ENCODE results near the gene MAPK8IP2. TPM values are rescaled to one million over a fixed set of nuclear protein-coding genes. Genes with fewer than 3 reads are reported as not detected.
"Not testable (repeated sequence)": the region's sequence is repeated elsewhere in the genome, so short reads cannot be mapped to it uniquely, and the experiment has no call there.

Gene MAPK8IP2
- total RNA-seq, 4 donors from 2014 or later = 0.94 to 3.3 (median 1.5) TPM

DNA sequence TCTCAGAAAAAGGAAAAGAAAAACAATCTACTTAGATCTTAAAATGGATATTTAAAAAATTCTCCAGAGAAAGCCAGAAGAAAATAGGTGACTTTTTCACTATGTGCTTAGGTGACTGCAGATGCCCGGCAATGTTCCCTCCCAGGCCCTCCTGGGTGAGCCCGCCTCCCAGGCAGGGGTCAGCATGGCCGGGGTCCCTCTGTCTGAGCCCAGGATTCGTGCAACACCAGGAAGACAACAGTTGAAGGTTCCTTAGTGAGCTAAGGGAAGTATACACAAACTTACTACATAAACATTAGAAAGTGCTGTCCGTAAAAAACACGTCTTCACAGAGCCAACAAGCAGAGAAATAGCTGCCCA is 11.6 kb downstream of the MAPK8IP2 start:
- Histone ChIP-seq H3K36me3 (no peaks in the 10 kb centered on the region), H3K27ac (no peak overlapping the region), H3K4me1 (no peaks in the 10 kb centered on the region), H3K4me3 (replicated peaks in 1 of 3) (no peak overlapping the region), H3K9me3 (no peaks in the 10 kb centered on the region), H3K27me3 (no peaks in the 10 kb centered on the region)
- intact Hi-C loops (cut with DNase I) = no loop called here
- no peak for DNase-seq
- TF ChIP-seq, protein P1, sequence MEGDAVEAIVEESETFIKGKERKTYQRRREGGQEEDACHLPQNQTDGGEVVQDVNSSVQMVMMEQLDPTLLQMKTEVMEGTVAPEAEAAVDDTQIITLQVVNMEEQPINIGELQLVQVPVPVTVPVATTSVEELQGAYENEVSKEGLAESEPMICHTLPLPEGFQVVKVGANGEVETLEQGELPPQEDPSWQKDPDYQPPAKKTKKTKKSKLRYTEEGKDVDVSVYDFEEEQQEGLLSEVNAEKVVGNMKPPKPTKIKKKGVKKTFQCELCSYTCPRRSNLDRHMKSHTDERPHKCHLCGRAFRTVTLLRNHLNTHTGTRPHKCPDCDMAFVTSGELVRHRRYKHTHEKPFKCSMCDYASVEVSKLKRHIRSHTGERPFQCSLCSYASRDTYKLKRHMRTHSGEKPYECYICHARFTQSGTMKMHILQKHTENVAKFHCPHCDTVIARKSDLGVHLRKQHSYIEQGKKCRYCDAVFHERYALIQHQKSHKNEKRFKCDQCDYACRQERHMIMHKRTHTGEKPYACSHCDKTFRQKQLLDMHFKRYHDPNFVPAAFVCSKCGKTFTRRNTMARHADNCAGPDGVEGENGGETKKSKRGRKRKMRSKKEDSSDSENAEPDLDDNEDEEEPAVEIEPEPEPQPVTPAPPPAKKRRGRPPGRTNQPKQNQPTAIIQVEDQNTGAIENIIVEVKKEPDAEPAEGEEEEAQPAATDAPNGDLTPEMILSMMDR (IDR thresholded peaks at IDR 0.05) = no peak
- TF ChIP-seq POLR2A (IDR thresholded peaks at IDR 0.05) = no peak
- WGBS, 2 donors = 49 to 53% methylated on average over 6 of the region's 6 CpGs

DNA sequence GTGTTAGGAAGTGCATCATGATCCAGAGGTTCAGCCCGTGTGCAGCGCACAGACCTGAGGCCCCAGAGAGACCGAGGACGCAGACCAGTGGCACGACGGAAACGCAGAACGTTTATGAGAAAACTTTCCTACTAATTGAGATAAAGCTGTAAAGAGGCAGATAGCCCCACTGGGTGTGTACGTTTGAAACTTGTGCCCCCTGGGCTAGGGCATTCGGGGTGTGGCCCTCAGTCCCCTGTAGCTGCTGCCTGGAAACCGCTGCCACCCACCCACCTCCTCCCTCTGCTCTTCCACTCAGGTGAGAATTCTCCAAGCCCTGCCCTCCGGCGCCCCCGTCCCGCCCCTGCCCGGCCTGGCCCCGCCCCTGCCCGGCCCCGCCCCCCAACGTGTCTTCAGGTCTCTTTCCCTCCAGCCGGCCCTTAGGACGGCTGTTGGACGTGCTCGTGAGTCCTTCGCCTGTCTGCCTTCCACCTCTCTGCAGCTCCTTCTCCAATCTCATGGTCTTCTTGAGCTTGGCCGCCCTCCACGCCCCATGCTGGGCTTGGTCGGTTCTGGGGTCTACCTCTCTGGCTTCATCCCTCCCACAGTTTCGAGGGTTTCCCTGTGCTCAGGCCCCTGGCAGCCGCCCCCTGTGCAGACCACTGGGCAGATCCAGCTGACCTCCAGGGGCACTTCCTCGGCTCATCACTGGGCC is 12.1 kb downstream of the MAPK8IP2 start:
- Histone ChIP-seq H3K36me3 (no peaks in the 10 kb centered on the region), H3K4me3 (replicated peaks in 1 of 3) (no peak overlapping the region), H3K27me3 (no peaks in the 10 kb centered on the region), H3K27ac (no peak overlapping the region), H3K4me1 (no peaks in the 10 kb centered on the region), H3K9me3 (no peaks in the 10 kb centered on the region)
- no peak for DNase-seq
- intact Hi-C loops (cut with DNase I) = no loop called here
- WGBS, 2 donors = 39 to 56% methylated on average over 22 to 23 of the region's 31 CpGs
- TF ChIP-seq POLR2A (IDR thresholded peaks at IDR 0.05) = no peak
- TF ChIP-seq, protein P1 (IDR thresholded peaks at IDR 0.05) = no peak

DNA sequence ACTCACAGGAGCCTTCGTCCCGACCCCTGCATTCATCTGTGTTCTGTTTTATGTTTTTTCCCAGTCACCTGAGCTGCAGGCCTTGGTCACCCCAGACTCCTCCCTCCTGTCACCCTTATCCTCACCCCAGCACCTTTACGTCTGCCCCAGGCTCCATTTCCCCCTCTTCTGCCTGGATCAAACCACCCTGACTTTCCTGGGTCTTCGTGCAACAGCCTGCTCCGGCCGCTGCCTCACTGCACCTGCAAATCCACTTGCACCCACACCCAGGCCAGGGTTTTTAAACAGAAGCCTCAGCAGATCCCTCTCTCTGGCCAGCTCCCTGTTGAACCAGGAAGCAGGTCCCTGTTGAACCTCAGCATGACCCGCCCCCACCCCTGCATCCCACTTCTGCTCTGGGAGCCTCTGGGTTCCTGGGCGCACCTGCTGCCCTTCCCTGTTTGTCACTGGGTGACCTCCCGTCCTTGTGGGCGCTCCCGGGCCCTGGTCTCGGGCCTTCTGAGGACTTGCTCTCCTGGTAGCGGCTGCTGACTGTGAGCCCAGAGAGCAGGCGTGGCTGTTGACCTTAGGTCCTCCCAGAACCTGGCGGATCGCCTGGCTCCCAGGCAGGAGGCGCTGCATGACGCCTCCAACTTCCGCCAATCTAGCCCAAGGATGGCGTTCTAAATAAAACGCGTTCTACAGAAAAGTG is 12.8 kb downstream of the MAPK8IP2 start:
- DNase-seq = peak; percentile 69 to 74
- Histone ChIP-seq H3K4me3 (replicated peaks in 1 of 3) (no peak overlapping the region), H3K9me3 (no peaks in the 10 kb centered on the region), H3K4me1 (no peaks in the 10 kb centered on the region), H3K36me3 (no peaks in the 10 kb centered on the region), H3K27ac (no peak overlapping the region), H3K27me3 (no peaks in the 10 kb centered on the region)
- 64 to 65% methylated on average over 16 to 22 of the region's 22 CpGs for WGBS, 2 donors
- intact Hi-C loops (cut with DNase I) = no loop called here
- TF ChIP-seq, protein P1 (IDR thresholded peaks at IDR 0.05) = no peak
- TF ChIP-seq POLR2A (IDR thresholded peaks at IDR 0.05) = peak in 1 of 2 donors; percentile 25

DNA sequence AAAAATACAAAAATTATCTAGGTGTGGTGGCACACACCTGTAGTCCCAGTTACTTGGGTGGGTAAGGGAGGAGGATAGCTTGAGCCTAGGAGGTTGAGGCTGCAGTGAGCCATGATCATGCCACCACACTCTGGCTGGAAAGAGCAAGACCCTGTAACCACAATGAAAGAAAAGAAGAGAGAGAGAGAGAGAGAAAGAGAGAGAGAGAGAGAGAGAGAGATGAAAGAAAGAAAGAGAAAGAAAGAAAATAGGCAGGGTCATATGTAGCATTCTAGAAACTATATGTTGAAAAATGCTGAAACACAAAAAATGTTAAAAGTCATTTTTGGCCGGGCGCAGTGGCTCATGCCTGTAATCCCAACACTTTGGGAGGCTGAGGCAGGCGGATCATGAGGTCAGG is 13.7 kb downstream of the MAPK8IP2 start:
- H3K9me3 ChIP-seq; H3K27ac ChIP-seq; DNase-seq; H3K4me3 ChIP-seq (replicated peaks in 1 of 3); intact Hi-C loops (cut with DNase I); H3K27me3 ChIP-seq; H3K36me3 ChIP-seq; H3K4me1 ChIP-seq: not testable (repeated sequence)
- 64 to 97% methylated on average over 3 of the region's 3 CpGs for WGBS, 2 donors

DNA sequence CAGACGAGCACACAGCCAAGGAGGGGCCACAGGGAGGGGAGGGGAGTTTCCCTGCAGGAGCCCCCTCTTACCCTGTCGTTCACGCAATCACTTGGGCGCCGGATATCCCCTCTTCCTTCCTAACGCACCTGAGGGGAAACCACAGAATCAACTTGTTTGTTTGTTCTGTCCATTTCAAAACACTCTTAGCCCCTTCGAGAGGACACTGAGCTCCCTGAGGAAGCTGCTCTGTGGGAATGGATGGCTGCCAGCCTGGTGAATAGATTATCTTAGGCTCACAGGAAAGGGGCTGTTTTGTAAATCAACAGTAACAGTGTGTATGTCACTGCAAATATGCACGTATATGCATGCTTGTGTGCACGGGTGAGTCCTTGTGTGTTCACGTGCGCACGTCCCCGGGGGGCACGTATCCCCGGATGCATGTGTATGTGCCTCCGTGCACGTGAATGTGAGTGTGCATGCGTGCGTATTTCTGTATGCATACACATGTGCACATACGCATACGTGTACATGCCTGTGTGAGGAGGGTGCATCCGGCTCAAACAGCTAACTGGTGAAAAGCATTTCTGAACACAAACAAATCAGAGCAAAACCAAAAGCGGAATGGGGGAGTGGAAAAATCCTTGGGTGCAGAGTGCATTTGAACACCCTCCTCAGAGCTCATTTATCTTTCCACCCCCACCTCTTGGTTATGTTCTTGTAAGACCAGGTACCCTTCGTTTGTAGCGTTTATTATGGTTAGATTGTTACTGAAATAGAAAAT is 20.2 kb downstream of the MAPK8IP2 start:
- Histone ChIP-seq H3K27ac (no peak overlapping the region), H3K27me3 (no peaks in the 10 kb centered on the region), H3K36me3 (no peaks in the 10 kb centered on the region), H3K4me3 (replicated peaks in 1 of 3) (no peak overlapping the region), H3K9me3 (no peaks in the 10 kb centered on the region), H3K4me1 (peaks cover 7 to 26% of the 10 kb centered on the region in 2 donors)
- intact Hi-C loops (cut with DNase I) = no loop called here
- peak in 1 of 2 donors; percentile 73 for DNase-seq
- 21 to 31% methylated on average over 20 to 21 of the region's 25 CpGs for WGBS, 2 donors
- TF ChIP-seq, protein P1 (IDR thresholded peaks at IDR 0.05) = peak in 2 of 6 experiments; percentile 50 to 73
- TF ChIP-seq POLR2A (IDR thresholded peaks at IDR 0.05) = no peak
